ENCODE results near the gene SERPINB6.
"Not testable (repeated sequence)": the region's sequence is repeated elsewhere in the genome, so short reads cannot be mapped to it uniquely, and the experiment has no call there.

SERPINB6 gene

GRCh38 chr6:2903411-2904185, 67.8 kb downstream of the SERPINB6 start:
- not testable (repeated sequence) for DNase-seq

- DNase-seq: not testable (repeated sequence)
Observed at GRCh38 chr6:2901645-2902502, 69.5 kb downstream of the SERPINB6 start.

- DNase-seq: no peak
Observed at GRCh38 chr6:2900821-2901644, 70.3 kb downstream of the SERPINB6 start.

- DNase-seq: no peak
Observed at GRCh38 chr6:2900221-2900807, 71.1 kb downstream of the SERPINB6 start.

GRCh38 chr6:2899596-2899995, 71.8 kb downstream of the SERPINB6 start:
- no peak for DNase-seq

Data from NCI-H345 (cell line).